Muscle of leg (tissue), 16 donors: ENCODE measurements around the gene TMEM225B. TPM values are rescaled to one million over a fixed set of nuclear protein-coding genes. Genes with fewer than 3 reads are reported as not detected.
"Not testable (repeated sequence)": the region's sequence is repeated elsewhere in the genome, so short reads cannot be mapped to it uniquely, and the experiment has no call there.

ENCODE experiments used
- DNase-seq: peaks from one replicate; pipeline ENCODE4 v3.0.0; 2013
- H3K27ac ChIP-seq: one replicate; pipeline ENCODE4 v1.5.1; 2013; ENCODE audit warnings: mild to moderate bottlenecking, low read length, control low read depth
- H3K27me3 ChIP-seq: one replicate; pipeline ENCODE4 v1.6.1; 2013; ENCODE audit warnings: low read length; ENCODE audit not compliant: control insufficient read depth, insufficient read depth
- H3K36me3 ChIP-seq: one replicate; pipeline ENCODE4 v1.6.1; 2013; ENCODE audit warnings: low read length; ENCODE audit not compliant: control insufficient read depth, insufficient read depth
- H3K4me1 ChIP-seq: one replicate; pipeline ENCODE4 v1.6.1; 2013; ENCODE audit warnings: low read length; ENCODE audit not compliant: control insufficient read depth, insufficient read depth
- H3K4me3 ChIP-seq: one replicate; pipeline ENCODE4 v1.5.1; 2013; ENCODE audit warnings: low read length, control low read depth
- H3K9me3 ChIP-seq: replicated peaks from 2 replicates; pipeline ENCODE4 v1.6.1; 2013; ENCODE audit warnings: low read depth, low read length; ENCODE audit not compliant: control insufficient read depth
- WGBS: methylation state at CpG from one replicate; pipeline ENCODE4 v1.1.5; 2013; ENCODE audit warnings: missing lambda C conversion rate; ENCODE audit not compliant: insufficient coverage; 5-methylcytosine and 5-hydroxymethylcytosine counted together
- long read RNA-seq, 11 donors: transcript quantifications; one replicate each; lab custom pipeline, GENCODE V29; 2026
- polyA plus RNA-seq, 8 donors: library from polyadenylated mRNA; unstranded; fragments of 120-200 nt; gene quantifications; one replicate each; pipeline versions ENCODE4 v1.2.1 to v1.2.3, GENCODE V29; 2013; ENCODE audit warnings: inconsistent platforms in 1 of 8, low replicate concordance in 1 of 8; ENCODE audit not compliant: insufficient read length in 8 of 8, insufficient read depth in 1 of 8
- total RNA-seq: library from RNA; stranded (reverse); fragments of 120-200 nt; gene quantifications from one replicate; pipeline ENCODE4 v1.2.4, GENCODE V29; 2013

The TMEM225B gene
- total RNA-seq (0.89 TPM), polyA plus RNA-seq (1 to 10 TPM in 3 of 8 donors, under 1 TPM in 5; 0.37 to 1.3 (median 0.72) TPM)
- long read RNA-seq, donor 1, result 0 reads
- long read RNA-seq, donor 2, result 0 reads
- long read RNA-seq, donor 3, result 0 reads
- long read RNA-seq, donor 4, result 0 reads
- long read RNA-seq, donor 5, result 0 reads
- long read RNA-seq, donor 6, result 0 reads
- long read RNA-seq, donor 7, result 0 reads
- long read RNA-seq, donor 8, result 0 reads
- long read RNA-seq, donor 9, result 0 reads
- long read RNA-seq, donor 10, result 0 reads
- long read RNA-seq, donor 11, result 0 reads

GRCh38 chr7:99597762-99598501 lies at the start of gene TMEM225B:
TSS of gene TMEM225B (plus strand) at chr7:99598267. CDS start at chr7:99604389, 6,122 bp downstream.
- DNase-seq, result no peak
- Histone ChIP-seq H3K4me3 (no peak within 1 kb of the TSS), H3K4me1 (no peaks in the 10 kb centered on the region), H3K36me3 (no peaks in the 10 kb centered on the region), H3K27ac (no peak within 1 kb of the TSS), H3K9me3 (no peaks in the 10 kb centered on the region), H3K27me3 (no peaks in the 10 kb centered on the region)
- WGBS, result 42% methylated on average over 25 of the region's 34 CpGs

DNA sequence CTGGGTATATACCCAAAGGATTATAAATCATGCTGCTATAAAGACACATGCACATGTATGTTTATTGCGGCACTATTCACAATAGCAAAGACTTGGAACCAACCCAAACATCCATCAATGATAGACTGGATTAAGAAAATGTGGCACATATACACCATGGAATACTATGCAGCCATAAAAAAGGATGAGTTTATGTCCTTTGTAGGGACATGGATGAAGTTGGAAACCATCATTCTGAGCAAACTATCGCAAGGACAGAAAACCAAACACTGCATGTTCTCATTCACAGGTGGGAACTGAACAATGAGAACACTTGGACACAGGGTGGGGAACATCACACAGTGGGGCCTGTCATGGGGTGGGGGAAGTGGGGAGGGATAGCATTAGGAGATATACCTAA lies 48.5 kb upstream of the TMEM225B start:
- no CpG with 5 or more reads among the region's 2 CpGs for WGBS
- H3K9me3 ChIP-seq, result peaks cover 18% of the 10 kb centered on the region
- not testable (repeated sequence) for DNase-seq, H3K27ac ChIP-seq, H3K4me1 ChIP-seq, H3K4me3 ChIP-seq, H3K27me3 ChIP-seq
- H3K36me3 ChIP-seq, result peaks cover 19% of the 10 kb centered on the region

- Histone ChIP-seq H3K4me3 (peak overlapping the region; percentile 77), H3K4me1 (peaks cover 5% of the 10 kb centered on the region), H3K36me3 (peaks cover 28% of the 10 kb centered on the region), H3K27me3 (no peaks in the 10 kb centered on the region), H3K9me3 (peaks cover 13% of the 10 kb centered on the region), H3K27ac (peak overlapping the region; percentile 79)
- no peak for DNase-seq
- WGBS, result 4% methylated on average over 5 of the region's 15 CpGs
These were observed 46.7 kb upstream of the TMEM225B start for GRCh38 chr7:99551334-99551733.

DNA sequence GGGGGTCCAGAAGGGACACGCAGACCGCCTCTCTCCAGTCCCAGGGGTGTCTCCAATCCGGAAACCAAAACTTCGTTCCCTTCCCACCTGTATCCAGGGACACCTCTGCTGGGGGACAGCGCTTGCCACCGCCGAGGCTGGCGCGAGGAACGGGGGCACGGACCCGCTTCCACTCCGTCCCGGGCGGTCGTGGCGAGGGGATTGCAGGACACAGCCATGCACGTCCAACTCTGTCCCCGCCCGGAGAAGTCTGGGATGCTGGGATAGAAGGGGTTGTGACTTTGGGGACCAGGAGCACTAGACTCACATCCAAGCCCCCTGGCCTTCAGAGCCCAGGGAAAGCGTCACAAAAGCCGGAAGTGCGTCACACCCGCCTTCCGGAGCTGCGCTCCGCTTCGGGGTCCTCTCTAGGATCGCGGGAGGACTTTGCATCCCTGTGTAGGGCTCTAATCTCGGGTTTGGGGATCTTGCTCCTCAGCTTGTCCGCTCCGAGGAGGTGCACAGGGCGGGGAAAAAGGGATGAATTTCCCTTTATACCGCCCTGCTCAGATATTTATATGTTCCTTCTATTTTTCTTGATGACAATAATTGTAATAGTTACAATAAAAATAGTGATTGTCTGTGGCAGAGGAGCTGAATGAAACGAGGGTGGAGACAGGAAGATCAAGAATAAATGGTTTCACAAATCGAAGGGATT lies 46.2 kb upstream of the TMEM225B start, which contains the start of gene FAM200A:
Gene FAM200A (minus strand): TSS at position 348 of the 697 bp plus-strand sequence. CDS start 3,707 bp downstream, outside the sequence.
- H3K36me3 ChIP-seq, result peaks cover 29% of the 10 kb centered on the region

DNA sequence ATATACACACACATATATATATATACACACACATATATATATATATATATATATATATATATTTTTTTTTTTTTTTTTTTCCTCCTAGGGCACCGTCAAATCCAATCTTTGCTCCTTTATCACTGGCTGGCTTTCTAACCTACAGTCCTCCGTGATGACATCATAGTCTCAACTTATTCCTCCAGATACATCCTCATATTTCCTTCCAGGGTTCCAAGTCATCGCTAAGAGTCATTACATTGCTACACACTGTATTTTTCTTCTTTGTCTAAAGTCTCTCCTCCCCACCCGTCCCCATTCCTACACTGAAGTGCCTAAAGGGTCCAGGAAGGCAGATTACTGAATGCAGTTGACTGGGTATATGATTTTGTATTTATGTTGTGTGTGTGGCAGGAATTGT lies 45.0 kb upstream of the TMEM225B start:
- WGBS, result 89% methylated on average over 2 of the region's 4 CpGs

More for the DNA sequence above, 46.2 kb upstream of the TMEM225B start, which contains the start of gene FAM200A:
- H3K4me3 ChIP-seq, result peak within 1 kb of the TSS; percentile 77
- H3K27me3 ChIP-seq, result no peaks in the 10 kb centered on the region
- WGBS, result 0% methylated on average over 21 of the region's 37 CpGs
- peak; percentile 98 for DNase-seq
- H3K27ac ChIP-seq, result peak within 1 kb of the TSS; percentile 79
- H3K4me1 ChIP-seq, result peaks cover 5% of the 10 kb centered on the region
- peaks cover 10% of the 10 kb centered on the region for H3K9me3 ChIP-seq

GRCh38 chr7:99554939-99555338 lies 43.1 kb upstream of the TMEM225B start:
- H3K9me3 ChIP-seq, result peaks cover 2% of the 10 kb centered on the region
- no peak overlapping the region for H3K4me3 ChIP-seq
- peaks cover 25% of the 10 kb centered on the region for H3K36me3 ChIP-seq
- H3K4me1 ChIP-seq, result peaks cover 16% of the 10 kb centered on the region
- WGBS, result no CpG with 5 or more reads among the region's 2 CpGs
- H3K27me3 ChIP-seq, result no peaks in the 10 kb centered on the region
- no peak for DNase-seq
- no peak overlapping the region for H3K27ac ChIP-seq

More for the DNA sequence above, 45.0 kb upstream of the TMEM225B start:
- no peak for DNase-seq
- Histone ChIP-seq H3K4me1 (peaks cover 11% of the 10 kb centered on the region), H3K4me3 (no peak overlapping the region), H3K27ac (no peak overlapping the region), H3K27me3 (no peaks in the 10 kb centered on the region), H3K36me3 (peaks cover 29% of the 10 kb centered on the region), H3K9me3 (peaks cover 7% of the 10 kb centered on the region)

- Histone ChIP-seq H3K27me3 (no peaks in the 10 kb centered on the region), H3K4me1 (peaks cover 15% of the 10 kb centered on the region), H3K27ac (no peak overlapping the region), H3K9me3 (no peaks in the 10 kb centered on the region), H3K36me3 (peaks cover 43% of the 10 kb centered on the region), H3K4me3 (peak overlapping the region; percentile 74)
- DNase-seq, result no peak
- WGBS, result no CpG with 5 or more reads among the region's 4 CpGs
These were observed 40.9 kb upstream of the TMEM225B start for GRCh38 chr7:99557196-99557607.

- peak overlapping the region; percentile 99 for H3K27ac ChIP-seq
- 0% methylated on average over 13 of the region's 17 CpGs for WGBS
- peak overlapping the region; percentile 74 for H3K4me3 ChIP-seq
- H3K4me1 ChIP-seq, result peaks cover 15% of the 10 kb centered on the region
- H3K27me3 ChIP-seq, result no peaks in the 10 kb centered on the region
- peaks cover 50% of the 10 kb centered on the region for H3K36me3 ChIP-seq
- no peaks in the 10 kb centered on the region for H3K9me3 ChIP-seq
- DNase-seq, result no peak
These were observed 40.1 kb upstream of the TMEM225B start for GRCh38 chr7:99557940-99558305.

- 0% methylated on average over 63 of the region's 73 CpGs for WGBS
These were observed 39.5 kb upstream of the TMEM225B start, which contains the start of gene ZNF655 for GRCh38 chr7:99558306-99559174. TSS of gene ZNF655 (plus strand) at chr7:99558642. CDS start at chr7:99560560, 1,918 bp downstream.

More at GRCh38 chr7:99558306-99559174, 39.5 kb upstream of the TMEM225B start, which contains the start of gene ZNF655:
- peaks cover 50% of the 10 kb centered on the region for H3K36me3 ChIP-seq
- peak within 1 kb of the TSS; percentile 99 for H3K27ac ChIP-seq
- H3K4me3 ChIP-seq, result peak within 1 kb of the TSS; percentile 74
- DNase-seq, result peak; percentile 97
- H3K4me1 ChIP-seq, result peaks cover 15% of the 10 kb centered on the region
- H3K27me3 ChIP-seq, result no peaks in the 10 kb centered on the region
- no peaks in the 10 kb centered on the region for H3K9me3 ChIP-seq
